ENCODE measurements around the gene ZBTB7A.

ZBTB7A gene

DNA sequence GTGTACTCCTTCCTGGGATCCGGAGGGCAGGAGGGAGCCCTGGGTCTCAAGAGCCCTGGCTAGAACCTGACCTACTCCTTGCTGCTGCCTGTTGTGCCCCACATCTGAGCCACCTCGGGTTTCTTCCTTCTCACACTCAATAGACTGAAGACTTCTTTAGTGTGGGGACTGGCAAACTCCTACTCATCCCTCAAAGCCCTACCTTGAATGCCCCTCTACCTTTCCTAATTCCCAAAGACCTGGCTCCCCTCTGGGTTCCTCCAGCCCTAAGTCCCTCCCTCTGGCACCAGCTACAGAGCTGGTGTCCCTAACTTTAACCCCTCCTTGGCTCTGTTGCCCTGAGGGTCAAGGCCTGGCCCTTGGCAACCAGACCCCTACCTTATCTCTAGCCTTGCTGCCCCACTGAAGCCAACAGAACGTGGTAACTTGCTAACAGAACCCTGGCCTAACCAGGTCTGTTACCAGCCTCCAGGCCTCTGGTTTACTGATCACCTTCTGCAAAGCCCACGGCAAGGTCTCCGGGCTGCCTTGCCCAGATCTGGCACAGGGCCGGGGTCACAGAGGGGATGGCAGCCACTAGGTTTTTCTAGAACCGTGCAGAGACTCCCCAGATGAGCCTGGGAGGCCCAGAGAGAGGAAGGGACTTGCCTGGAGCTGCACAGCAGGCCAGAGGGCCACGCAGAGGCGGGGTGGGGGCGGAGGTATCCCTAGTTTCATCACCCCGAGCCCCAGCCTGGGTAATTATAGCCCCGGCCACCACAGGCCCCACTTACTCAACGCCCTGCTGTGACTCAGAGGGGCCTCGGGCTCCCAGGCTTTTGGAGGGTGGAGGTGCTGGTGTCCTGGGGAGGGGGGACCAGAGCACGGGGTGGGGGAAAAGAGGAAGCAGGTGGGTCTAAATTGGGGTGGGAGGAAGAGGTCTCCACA, 15.3 kb downstream of the ZBTB7A start:
- TF ChIP-seq, protein P1, sequence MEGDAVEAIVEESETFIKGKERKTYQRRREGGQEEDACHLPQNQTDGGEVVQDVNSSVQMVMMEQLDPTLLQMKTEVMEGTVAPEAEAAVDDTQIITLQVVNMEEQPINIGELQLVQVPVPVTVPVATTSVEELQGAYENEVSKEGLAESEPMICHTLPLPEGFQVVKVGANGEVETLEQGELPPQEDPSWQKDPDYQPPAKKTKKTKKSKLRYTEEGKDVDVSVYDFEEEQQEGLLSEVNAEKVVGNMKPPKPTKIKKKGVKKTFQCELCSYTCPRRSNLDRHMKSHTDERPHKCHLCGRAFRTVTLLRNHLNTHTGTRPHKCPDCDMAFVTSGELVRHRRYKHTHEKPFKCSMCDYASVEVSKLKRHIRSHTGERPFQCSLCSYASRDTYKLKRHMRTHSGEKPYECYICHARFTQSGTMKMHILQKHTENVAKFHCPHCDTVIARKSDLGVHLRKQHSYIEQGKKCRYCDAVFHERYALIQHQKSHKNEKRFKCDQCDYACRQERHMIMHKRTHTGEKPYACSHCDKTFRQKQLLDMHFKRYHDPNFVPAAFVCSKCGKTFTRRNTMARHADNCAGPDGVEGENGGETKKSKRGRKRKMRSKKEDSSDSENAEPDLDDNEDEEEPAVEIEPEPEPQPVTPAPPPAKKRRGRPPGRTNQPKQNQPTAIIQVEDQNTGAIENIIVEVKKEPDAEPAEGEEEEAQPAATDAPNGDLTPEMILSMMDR (IDR thresholded peaks at IDR 0.05; ENCODE audit: low read depth, low read length): no peak
- TF ChIP-seq MYC (IDR thresholded peaks at IDR 0.05; ENCODE audit: low read depth, low read length): 0 out of 2 replicates have a peak, but pooled peaks have one; percentile 13
- no peak overlapping the region for H3K4me3 ChIP-seq (ENCODE audit: low read depth, low read length)
- DNase-seq (ENCODE audit: low read depth): peak; percentile 91

GRCh38 chr19:4049432-4049831, 17.3 kb downstream of the ZBTB7A start:
- TF ChIP-seq, protein P1 (IDR thresholded peaks at IDR 0.05; ENCODE audit: low read depth, low read length): no peak
- TF ChIP-seq MAX (IDR thresholded peaks at IDR 0.05; ENCODE audit: low read depth, low read length) (no peak), POLR2A (IDR thresholded peaks at IDR 0.05; ENCODE audit: extremely low read depth, insufficient read length) (no peak), MYC (IDR thresholded peaks at IDR 0.05; ENCODE audit: low read depth, low read length) (no peak)
- H3K4me3 ChIP-seq (ENCODE audit: low read depth, low read length): no peak overlapping the region
- no peak for DNase-seq (ENCODE audit: low read depth)

GRCh38 chr19:4046946-4047683, 19.6 kb downstream of the ZBTB7A start:
- no peak overlapping the region for H3K4me3 ChIP-seq (ENCODE audit: low read depth, low read length)
- no peak for TF ChIP-seq POLR2A (IDR thresholded peaks at IDR 0.05; ENCODE audit: extremely low read depth, insufficient read length)
- no peak for TF ChIP-seq MYC (IDR thresholded peaks at IDR 0.05; ENCODE audit: low read depth, low read length)
- no peak for TF ChIP-seq MAX (IDR thresholded peaks at IDR 0.05; ENCODE audit: low read depth, low read length)
- TF ChIP-seq, protein P1 (IDR thresholded peaks at IDR 0.05; ENCODE audit: low read depth, low read length): no peak
- no peak for DNase-seq (ENCODE audit: low read depth)

DNA sequence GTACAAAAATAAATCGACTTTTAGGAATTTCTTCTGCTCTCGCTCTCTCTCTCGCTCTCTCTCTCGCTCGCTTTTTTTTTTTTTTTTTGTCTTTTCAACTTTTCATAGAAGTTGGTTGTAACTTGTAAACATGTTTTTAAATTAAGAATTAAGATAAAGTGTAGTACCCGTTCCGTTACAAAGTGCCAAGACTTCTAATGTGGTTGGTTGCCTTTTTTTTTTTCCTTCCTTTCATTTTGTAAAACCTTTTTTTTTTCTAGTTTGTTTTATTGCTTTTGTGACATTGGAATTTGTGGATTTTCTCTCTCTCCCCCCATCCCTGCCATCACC, 20.4 kb downstream of the ZBTB7A start:
- H3K4me3 ChIP-seq (ENCODE audit: low read depth, low read length): no peak overlapping the region
- TF ChIP-seq MYC (IDR thresholded peaks at IDR 0.05; ENCODE audit: low read depth, low read length) (no peak), POLR2A (IDR thresholded peaks at IDR 0.05; ENCODE audit: extremely low read depth, insufficient read length) (no peak), MAX (IDR thresholded peaks at IDR 0.05; ENCODE audit: low read depth, low read length) (no peak)
- TF ChIP-seq, protein P1 (IDR thresholded peaks at IDR 0.05; ENCODE audit: low read depth, low read length): no peak
- no peak for DNase-seq (ENCODE audit: low read depth)

GRCh38 chr19:4045597-4046361, 20.9 kb downstream of the ZBTB7A start:
- DNase-seq (ENCODE audit: low read depth): no peak

More at GRCh38 chr19:4045597-4046361, 20.9 kb downstream of the ZBTB7A start:
- TF ChIP-seq POLR2A (IDR thresholded peaks at IDR 0.05; ENCODE audit: extremely low read depth, insufficient read length) (no peak), MAX (IDR thresholded peaks at IDR 0.05; ENCODE audit: low read depth, low read length) (no peak), MYC (IDR thresholded peaks at IDR 0.05; ENCODE audit: low read depth, low read length) (no peak)
- TF ChIP-seq, protein P1 (IDR thresholded peaks at IDR 0.05; ENCODE audit: low read depth, low read length): no peak
- H3K4me3 ChIP-seq (ENCODE audit: low read depth, low read length): no peak overlapping the region

All from NB4 (cell line).